Stimulated activated CD8-positive, alpha-beta memory T cell treated with anti-CD3 and anti-CD28 coated beads, Interleukin-15, amount 100 ng/mL, for 4 hours (primary cell): Measurements from ENCODE around the gene LIPI.
"Not testable (repeated sequence)": the region's sequence is repeated elsewhere in the genome, so short reads cannot be mapped to it uniquely, and the experiment has no call there.

Experiments used
- DNase-seq, 2 donors: peaks; one replicate each; pipeline ENCODE4 v3.0.0-alpha.2; 2020; ENCODE audit warnings: low read depth in 2 of 2

The LIPI gene

GRCh38 chr21:14073615-14074014, 137.1 kb downstream of the LIPI start:
- no peak for DNase-seq

GRCh38 chr21:14072761-14073535, 137.8 kb downstream of the LIPI start:
- DNase-seq = no peak

GRCh38 chr21:14071902-14072734, 138.6 kb downstream of the LIPI start:
- DNase-seq = no peak

- DNase-seq = no peak
Observed at GRCh38 chr21:14070968-14071367, 139.8 kb downstream of the LIPI start.

- DNase-seq = no peak
Observed at GRCh38 chr21:14070049-14070893, 140.5 kb downstream of the LIPI start.

GRCh38 chr21:14064296-14064645, 146.5 kb downstream of the LIPI start:
- no peak for DNase-seq

GRCh38 chr21:14063620-14064295, 147.0 kb downstream of the LIPI start:
- DNase-seq = not testable (repeated sequence)

GRCh38 chr21:14062684-14063083, 148.1 kb downstream of the LIPI start:
- DNase-seq = not testable (repeated sequence)

- not testable (repeated sequence) for DNase-seq
Observed at GRCh38 chr21:14061820-14062219, 148.9 kb downstream of the LIPI start.

- DNase-seq = not testable (repeated sequence)
Observed at GRCh38 chr21:14058995-14059627, 151.6 kb downstream of the LIPI start.
